K562 (cell line): ENCODE data around the gene WFIKKN1. TPM values are rescaled to one million over a fixed set of nuclear protein-coding genes. Genes with fewer than 3 reads are reported as not detected.

ENCODE experiments used
- EP300 ChIP-seq: IDR thresholded peaks from 2 replicates; pipeline ENCODE4 v1.6.1; 2012; ENCODE audit warnings: low read length, improper control_type of control experiment
- FOXJ3 ChIP-seq: sonication (generic); formaldehyde crosslinking; IDR thresholded peaks from 2 replicates; pipeline ENCODE4 v1.4.0; 2020; ENCODE audit warnings: mild to moderate bottlenecking, missing genetic modification reagents
- MAFG ChIP-seq: fragments of 450-650 bp; conservative IDR thresholded peaks from 2 replicates; pipeline ENCODE4 v1.6.1; 2016; ENCODE audit warnings: missing genetic modification characterization, missing compliant biosample characterization
- RBFOX2 ChIP-seq: fragments of 200-400 bp; formaldehyde crosslinking; IDR thresholded peaks from 2 replicates; pipeline ENCODE4 v1.6.1; 2017; ENCODE audit warnings: low read depth, mild to moderate bottlenecking, low read length, moderate library complexity
- ZBTB7A ChIP-seq: IDR thresholded peaks from 2 replicates; pipeline ENCODE4 v1.6.1; 2011; ENCODE audit warnings: low read depth, mild to moderate bottlenecking, low read length, moderate library complexity, borderline replicate concordance; ENCODE audit not compliant: control insufficient read depth
- ZNF12 ChIP-seq: sonication (generic); formaldehyde crosslinking; IDR thresholded peaks from 2 replicates; pipeline ENCODE4 v1.4.0; 2020; ENCODE audit warnings: mild to moderate bottlenecking, missing genetic modification reagents
- polyA plus RNA-seq, 8 experiments: library from polyadenylated mRNA; depleted of rRNA in 4 of 8; stranded (reverse) in 5 of 8; unstranded in 3 of 8; fragments of >200 nt; fragmentation: Nextera tagmentation in 2 of 8; fragmentation: Illumina TruSeq in 1 of 8; extraction: Ambion mirVana in 2 of 8; extraction: Trizol in 1 of 8; gene quantifications; 2 replicates each; pipeline versions ENCODE4 v1.2.1 to v1.2.3, GENCODE V29; 2011 to 2014; ENCODE audit warnings: inconsistent platforms in 1 of 8, missing spikeins in 1 of 8
- total RNA-seq, 7 experiments: library from RNA; depleted of rRNA in 6 of 7; stranded (reverse); fragments of >200 nt in 6 of 7; fragmentation: Illumina TruSeq in 2 of 7; extraction: Trizol in 2 of 7; gene quantifications; 2 replicates each; pipeline versions ENCODE4 v1.2.1 to v1.2.3, GENCODE V29; 2011 to 2021; ENCODE audit warnings: low replicate concordance in 1 of 7
- TF ChIP-seq, protein P1 (sequence below): fragments of 200-800 bp; sonication (Bioruptor generic); IDR thresholded peaks from 2 replicates; pipeline ENCODE4 v1.6.1; 2016; ENCODE audit warnings: missing genetic modification characterization, missing compliant biosample characterization
- TF ChIP-seq, protein P2 (sequence below): sonication (generic); formaldehyde crosslinking; IDR thresholded peaks from 2 replicates; pipeline ENCODE4 v1.8.1; 2023; ENCODE audit warnings: missing genetic modification reagents, mild to moderate bottlenecking, borderline replicate concordance

WFIKKN1 gene
- total and polyA plus RNA-seq, 9 of the 15 experiments (the other 6 are each of a cell fraction or from before 2014, with no cell fraction given) = 0.14 to 1.1 (median 0.50) TPM; not detected in 4

DNA sequence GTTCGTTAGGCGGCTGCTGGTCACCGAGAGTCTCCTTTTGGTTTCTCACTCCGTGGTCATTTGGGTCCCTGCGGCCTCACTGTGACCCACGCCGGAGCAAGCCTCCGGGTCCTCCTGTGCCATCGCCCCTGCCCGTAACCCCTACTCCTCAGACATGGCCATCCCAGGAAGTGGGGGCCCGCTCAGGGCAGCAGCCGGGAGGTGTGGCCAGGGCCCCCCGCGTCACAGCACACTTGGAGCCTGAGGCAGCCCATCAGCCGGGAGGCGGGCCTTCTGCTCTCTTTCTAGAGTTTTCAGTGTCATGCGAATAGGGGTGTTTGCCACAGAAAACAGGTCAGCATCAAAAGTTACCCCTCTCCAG is 7.9 kb upstream of the WFIKKN1 start (continued):
- TF ChIP-seq, protein P1, sequence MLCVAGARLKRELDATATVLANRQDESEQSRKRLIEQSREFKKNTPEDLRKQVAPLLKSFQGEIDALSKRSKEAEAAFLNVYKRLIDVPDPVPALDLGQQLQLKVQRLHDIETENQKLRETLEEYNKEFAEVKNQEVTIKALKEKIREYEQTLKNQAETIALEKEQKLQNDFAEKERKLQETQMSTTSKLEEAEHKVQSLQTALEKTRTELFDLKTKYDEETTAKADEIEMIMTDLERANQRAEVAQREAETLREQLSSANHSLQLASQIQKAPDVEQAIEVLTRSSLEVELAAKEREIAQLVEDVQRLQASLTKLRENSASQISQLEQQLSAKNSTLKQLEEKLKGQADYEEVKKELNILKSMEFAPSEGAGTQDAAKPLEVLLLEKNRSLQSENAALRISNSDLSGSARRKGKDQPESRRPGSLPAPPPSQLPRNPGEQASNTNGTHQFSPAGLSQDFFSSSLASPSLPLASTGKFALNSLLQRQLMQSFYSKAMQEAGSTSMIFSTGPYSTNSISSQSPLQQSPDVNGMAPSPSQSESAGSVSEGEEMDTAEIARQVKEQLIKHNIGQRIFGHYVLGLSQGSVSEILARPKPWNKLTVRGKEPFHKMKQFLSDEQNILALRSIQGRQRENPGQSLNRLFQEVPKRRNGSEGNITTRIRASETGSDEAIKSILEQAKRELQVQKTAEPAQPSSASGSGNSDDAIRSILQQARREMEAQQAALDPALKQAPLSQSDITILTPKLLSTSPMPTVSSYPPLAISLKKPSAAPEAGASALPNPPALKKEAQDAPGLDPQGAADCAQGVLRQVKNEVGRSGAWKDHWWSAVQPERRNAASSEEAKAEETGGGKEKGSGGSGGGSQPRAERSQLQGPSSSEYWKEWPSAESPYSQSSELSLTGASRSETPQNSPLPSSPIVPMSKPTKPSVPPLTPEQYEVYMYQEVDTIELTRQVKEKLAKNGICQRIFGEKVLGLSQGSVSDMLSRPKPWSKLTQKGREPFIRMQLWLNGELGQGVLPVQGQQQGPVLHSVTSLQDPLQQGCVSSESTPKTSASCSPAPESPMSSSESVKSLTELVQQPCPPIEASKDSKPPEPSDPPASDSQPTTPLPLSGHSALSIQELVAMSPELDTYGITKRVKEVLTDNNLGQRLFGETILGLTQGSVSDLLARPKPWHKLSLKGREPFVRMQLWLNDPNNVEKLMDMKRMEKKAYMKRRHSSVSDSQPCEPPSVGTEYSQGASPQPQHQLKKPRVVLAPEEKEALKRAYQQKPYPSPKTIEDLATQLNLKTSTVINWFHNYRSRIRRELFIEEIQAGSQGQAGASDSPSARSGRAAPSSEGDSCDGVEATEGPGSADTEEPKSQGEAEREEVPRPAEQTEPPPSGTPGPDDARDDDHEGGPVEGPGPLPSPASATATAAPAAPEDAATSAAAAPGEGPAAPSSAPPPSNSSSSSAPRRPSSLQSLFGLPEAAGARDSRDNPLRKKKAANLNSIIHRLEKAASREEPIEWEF (CRISPR knock-in tag) = no peak
- no peak for TF ChIP-seq ZNF12 (CRISPR knock-in tag)
- peak; percentile 74 for TF ChIP-seq RBFOX2
- TF ChIP-seq MAFG (tag) = no peak
- no peak for TF ChIP-seq EP300
- TF ChIP-seq ZBTB7A = peak; percentile 17; the same call in 1 of the 2 replicates
- TF ChIP-seq, protein P2, sequence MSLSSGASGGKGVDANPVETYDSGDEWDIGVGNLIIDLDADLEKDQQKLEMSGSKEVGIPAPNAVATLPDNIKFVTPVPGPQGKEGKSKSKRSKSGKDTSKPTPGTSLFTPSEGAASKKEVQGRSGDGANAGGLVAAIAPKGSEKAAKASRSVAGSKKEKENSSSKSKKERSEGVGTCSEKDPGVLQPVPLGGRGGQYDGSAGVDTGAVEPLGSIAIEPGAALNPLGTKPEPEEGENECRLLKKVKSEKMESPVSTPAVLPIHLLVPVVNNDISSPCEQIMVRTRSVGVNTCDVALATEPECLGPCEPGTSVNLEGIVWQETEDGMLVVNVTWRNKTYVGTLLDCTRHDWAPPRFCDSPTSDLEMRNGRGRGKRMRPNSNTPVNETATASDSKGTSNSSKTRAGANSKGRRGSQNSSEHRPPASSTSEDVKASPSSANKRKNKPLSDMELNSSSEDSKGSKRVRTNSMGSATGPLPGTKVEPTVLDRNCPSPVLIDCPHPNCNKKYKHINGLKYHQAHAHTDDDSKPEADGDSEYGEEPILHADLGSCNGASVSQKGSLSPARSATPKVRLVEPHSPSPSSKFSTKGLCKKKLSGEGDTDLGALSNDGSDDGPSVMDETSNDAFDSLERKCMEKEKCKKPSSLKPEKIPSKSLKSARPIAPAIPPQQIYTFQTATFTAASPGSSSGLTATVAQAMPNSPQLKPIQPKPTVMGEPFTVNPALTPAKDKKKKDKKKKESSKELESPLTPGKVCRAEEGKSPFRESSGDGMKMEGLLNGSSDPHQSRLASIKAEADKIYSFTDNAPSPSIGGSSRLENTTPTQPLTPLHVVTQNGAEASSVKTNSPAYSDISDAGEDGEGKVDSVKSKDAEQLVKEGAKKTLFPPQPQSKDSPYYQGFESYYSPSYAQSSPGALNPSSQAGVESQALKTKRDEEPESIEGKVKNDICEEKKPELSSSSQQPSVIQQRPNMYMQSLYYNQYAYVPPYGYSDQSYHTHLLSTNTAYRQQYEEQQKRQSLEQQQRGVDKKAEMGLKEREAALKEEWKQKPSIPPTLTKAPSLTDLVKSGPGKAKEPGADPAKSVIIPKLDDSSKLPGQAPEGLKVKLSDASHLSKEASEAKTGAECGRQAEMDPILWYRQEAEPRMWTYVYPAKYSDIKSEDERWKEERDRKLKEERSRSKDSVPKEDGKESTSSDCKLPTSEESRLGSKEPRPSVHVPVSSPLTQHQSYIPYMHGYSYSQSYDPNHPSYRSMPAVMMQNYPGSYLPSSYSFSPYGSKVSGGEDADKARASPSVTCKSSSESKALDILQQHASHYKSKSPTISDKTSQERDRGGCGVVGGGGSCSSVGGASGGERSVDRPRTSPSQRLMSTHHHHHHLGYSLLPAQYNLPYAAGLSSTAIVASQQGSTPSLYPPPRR (CRISPR knock-in tag) = no peak
- no peak for TF ChIP-seq FOXJ3 (CRISPR knock-in tag)
